Measurements from ENCODE around the gene CCL3. TPM values are rescaled to one million over a fixed set of nuclear protein-coding genes. Genes with fewer than 3 reads are reported as not detected.
"Not testable (repeated sequence)": the region's sequence is repeated elsewhere in the genome, so short reads cannot be mapped to it uniquely, and the experiment has no call there.

The CCL3 gene
- total and polyA plus RNA-seq, 7 donors = 0.06 to 3.6 (median 0.27) TPM; not detected in 1

DNA sequence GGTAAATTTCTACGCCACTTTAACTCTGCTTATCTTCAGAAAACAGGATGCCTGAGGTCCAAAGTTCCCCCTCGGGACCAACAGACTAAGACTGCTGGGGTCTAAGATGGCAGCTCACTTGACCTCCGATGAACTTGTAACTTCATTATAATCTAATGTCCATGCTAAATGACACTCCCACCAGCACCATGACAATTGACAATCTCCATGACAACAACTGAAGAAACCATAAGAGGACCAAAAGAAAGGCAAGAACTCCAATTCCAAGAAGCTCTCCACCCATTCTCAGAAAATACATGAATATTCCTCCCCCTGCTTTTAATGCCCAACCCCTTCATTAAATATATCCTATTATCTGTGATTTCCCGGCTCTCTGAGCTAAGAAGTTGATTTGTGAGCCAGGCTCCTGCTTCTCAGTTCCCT lies 21.1 kb upstream of the CCL3 start:
- DNase-seq (no peak), ATAC-seq (no peak)
- H3K27ac ChIP-seq = no peak overlapping the region
- H3K9me3 ChIP-seq = no peaks in the 10 kb centered on the region
- H3K27me3 ChIP-seq (ENCODE audit: insufficient read depth in 3 of 3, low read length in 2 of 3) = peaks cover 0 to 7% (median 3%) of the 10 kb centered on the region in 3 donors
- H3K4me3 ChIP-seq = no peak overlapping the region
- H3K4me1 ChIP-seq = no peaks in the 10 kb centered on the region
- TF ChIP-seq, protein P1, sequence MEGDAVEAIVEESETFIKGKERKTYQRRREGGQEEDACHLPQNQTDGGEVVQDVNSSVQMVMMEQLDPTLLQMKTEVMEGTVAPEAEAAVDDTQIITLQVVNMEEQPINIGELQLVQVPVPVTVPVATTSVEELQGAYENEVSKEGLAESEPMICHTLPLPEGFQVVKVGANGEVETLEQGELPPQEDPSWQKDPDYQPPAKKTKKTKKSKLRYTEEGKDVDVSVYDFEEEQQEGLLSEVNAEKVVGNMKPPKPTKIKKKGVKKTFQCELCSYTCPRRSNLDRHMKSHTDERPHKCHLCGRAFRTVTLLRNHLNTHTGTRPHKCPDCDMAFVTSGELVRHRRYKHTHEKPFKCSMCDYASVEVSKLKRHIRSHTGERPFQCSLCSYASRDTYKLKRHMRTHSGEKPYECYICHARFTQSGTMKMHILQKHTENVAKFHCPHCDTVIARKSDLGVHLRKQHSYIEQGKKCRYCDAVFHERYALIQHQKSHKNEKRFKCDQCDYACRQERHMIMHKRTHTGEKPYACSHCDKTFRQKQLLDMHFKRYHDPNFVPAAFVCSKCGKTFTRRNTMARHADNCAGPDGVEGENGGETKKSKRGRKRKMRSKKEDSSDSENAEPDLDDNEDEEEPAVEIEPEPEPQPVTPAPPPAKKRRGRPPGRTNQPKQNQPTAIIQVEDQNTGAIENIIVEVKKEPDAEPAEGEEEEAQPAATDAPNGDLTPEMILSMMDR (IDR thresholded peaks at IDR 0.05) = no peak
- WGBS, 3 donors = 75 to 77% (median 77%) methylated on average over 4 of the region's 4 CpGs
- intact Hi-C loops (cut with DNase I) = no loop called here
- no peaks in the 10 kb centered on the region for H3K36me3 ChIP-seq (ENCODE audit: insufficient read depth in 1 of 2, low read depth in 1 of 2)

DNA sequence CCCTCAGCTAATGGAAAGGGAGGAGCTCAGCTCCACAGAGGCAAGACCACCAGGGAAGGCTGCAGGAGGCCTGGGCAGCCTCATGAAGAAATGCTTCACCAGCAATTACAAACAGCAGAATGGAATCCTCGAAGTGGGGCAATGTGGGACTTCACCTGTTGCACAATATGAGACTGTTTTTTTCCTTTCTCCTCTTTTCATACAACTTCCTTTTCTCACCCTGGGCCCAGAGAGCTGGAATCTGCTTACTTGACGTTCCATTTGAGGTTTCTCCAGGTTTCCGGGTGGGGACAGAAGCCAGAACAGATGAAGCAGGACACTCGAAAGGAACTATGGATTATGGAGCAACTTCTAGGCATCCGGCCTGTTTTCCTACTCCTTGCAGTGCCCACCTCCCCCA lies 18.3 kb upstream of the CCL3 start:
- H3K27ac ChIP-seq; H3K36me3 ChIP-seq (ENCODE audit: insufficient read depth in 1 of 2, low read depth in 1 of 2); H3K27me3 ChIP-seq (ENCODE audit: insufficient read depth in 3 of 3, low read length in 2 of 3); DNase-seq; intact Hi-C loops (cut with DNase I); H3K4me1 ChIP-seq; H3K9me3 ChIP-seq; ATAC-seq; H3K4me3 ChIP-seq: not testable (repeated sequence)
- 70 to 80% (median 74%) methylated on average over 5 of the region's 5 CpGs for WGBS, 3 donors

DNA sequence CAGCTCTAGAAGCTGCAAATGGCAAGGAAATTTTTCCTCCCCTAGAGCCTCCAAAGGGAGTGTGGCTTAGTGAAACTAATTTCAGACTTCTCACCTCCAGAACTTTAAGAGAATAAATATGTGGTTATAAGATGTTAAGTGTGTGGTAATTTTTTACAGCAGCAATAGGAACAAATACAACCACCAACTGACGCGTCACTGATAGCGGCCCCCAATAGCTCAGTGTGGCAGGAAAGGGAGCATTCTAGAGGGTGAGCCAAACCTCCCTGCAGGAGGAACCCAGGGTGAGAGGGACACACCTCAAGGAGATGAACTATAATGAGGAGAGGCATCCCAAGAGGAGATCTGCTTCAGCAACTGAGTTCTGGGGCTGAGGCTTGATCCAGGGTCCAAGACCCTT lies 17.7 kb upstream of the CCL3 start:
- Histone ChIP-seq H3K27me3 (ENCODE audit: insufficient read depth in 3 of 3, low read length in 2 of 3) (peaks cover 0 to 7% (median 3%) of the 10 kb centered on the region in 3 donors), H3K4me1 (no peaks in the 10 kb centered on the region), H3K9me3 (no peaks in the 10 kb centered on the region), H3K4me3 (no peak overlapping the region), H3K27ac (no peak overlapping the region), H3K36me3 (ENCODE audit: insufficient read depth in 1 of 2, low read depth in 1 of 2) (no peaks in the 10 kb centered on the region)
- 82 to 90% (median 89%) methylated on average over 3 of the region's 3 CpGs for WGBS, 3 donors
- TF ChIP-seq, protein P1 (IDR thresholded peaks at IDR 0.05) = no peak
- intact Hi-C loops (cut with DNase I) = no loop called here
- DNase-seq = no peak
- no peak for ATAC-seq

DNA sequence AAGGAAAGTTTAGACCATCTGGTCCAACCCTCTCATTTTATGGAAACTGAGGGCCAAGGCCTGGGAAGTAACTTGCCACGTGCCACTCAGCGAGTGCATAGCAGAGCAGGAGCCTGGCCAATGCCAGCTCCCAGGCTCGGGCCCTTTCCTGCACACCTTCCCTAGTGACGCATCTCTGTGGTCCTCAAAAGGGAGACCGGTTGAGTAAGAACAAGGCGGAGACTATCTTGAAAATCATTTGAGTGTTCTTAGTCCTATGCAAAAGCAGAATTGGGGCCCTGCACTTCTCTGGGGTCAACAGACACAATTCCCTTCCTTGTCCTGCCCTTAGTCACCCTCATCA lies 16.5 kb upstream of the CCL3 start:
- intact Hi-C loops (cut with DNase I) = no loop called here
- TF ChIP-seq, protein P1 (IDR thresholded peaks at IDR 0.05) = no peak
- WGBS, 3 donors = 85 to 90% (median 86%) methylated on average over 6 of the region's 6 CpGs

DNA sequence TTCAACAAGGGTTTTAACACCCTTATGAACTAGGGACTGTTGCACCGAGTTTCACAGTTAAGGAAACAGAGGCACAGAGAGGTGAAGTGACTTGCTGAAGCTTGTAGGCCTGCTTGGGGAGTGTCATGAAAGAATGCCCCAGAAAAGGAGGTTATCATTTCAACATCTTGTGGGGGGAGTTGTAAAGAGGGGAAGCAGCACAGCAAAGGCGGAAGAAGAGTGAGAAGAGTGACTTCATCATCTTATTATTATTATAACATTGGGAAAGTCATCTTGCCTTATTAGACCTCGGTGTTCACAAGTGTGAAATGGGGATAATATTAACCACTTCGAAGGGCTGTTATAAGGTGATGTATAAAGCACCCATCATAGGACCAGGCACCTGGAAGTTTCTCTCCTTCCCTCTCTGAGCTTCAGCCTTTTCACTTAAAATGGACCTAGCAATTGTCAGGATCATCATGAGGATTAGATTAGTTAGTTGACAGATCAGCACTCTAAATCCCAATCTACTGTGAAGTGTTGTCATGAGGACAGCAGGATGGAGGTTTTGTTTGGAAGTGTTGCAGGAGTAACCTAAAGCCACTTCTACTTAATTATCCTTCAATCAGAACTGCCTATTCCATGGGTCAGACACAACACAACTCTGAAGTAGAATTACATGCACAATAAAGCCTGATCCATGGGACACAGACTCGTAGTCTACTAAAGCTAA lies 16.0 kb upstream of the CCL3 start:
- Histone ChIP-seq H3K36me3 (ENCODE audit: insufficient read depth in 1 of 2, low read depth in 1 of 2) (no peaks in the 10 kb centered on the region), H3K4me1 (no peaks in the 10 kb centered on the region), H3K27me3 (ENCODE audit: insufficient read depth in 3 of 3, low read length in 2 of 3) (peaks cover 0 to 7% (median 3%) of the 10 kb centered on the region in 3 donors), H3K9me3 (no peaks in the 10 kb centered on the region), H3K4me3 (no peak overlapping the region), H3K27ac (no peak overlapping the region)
- intact Hi-C loops (cut with DNase I) = no loop called here
- DNase-seq (no peak), ATAC-seq (no peak)
- TF ChIP-seq, protein P1 (IDR thresholded peaks at IDR 0.05) = no peak
- WGBS, 3 donors = 81 to 88% (median 83%) methylated on average over 5 of the region's 5 CpGs

More for the DNA sequence above, 16.5 kb upstream of the CCL3 start:
- peaks cover 0 to 7% (median 3%) of the 10 kb centered on the region in 3 donors for H3K27me3 ChIP-seq (ENCODE audit: insufficient read depth in 3 of 3, low read length in 2 of 3)
- H3K9me3 ChIP-seq = no peaks in the 10 kb centered on the region
- no peak overlapping the region for H3K27ac ChIP-seq
- ATAC-seq (no peak), DNase-seq (no peak)
- H3K36me3 ChIP-seq (ENCODE audit: insufficient read depth in 1 of 2, low read depth in 1 of 2) = no peaks in the 10 kb centered on the region
- no peak overlapping the region for H3K4me3 ChIP-seq
- no peaks in the 10 kb centered on the region for H3K4me1 ChIP-seq
